G401 (cell line): ENCODE measurements around the gene CD34. TPM values are rescaled to one million over a fixed set of nuclear protein-coding genes. Genes with fewer than 3 reads are reported as not detected.

ENCODE experiments used
- DNase-seq: peaks from one replicate; pipeline ENCODE4 v3.0.0-alpha.2; 2015; ENCODE audit warnings: low spot score
- in situ Hi-C: cut with HindIII; loops from 2 replicates; pipeline ENCODE4 v1.10.0; 2016; ENCODE audit warnings: low sequenced_read_pairs, mixed read lengths
- total RNA-seq: library from RNA; depleted of rRNA; stranded (reverse); fragments of >200 nt; shearing (Covaris generic); gene quantifications from 2 replicates; pipeline ENCODE4 v1.2.3, GENCODE V29; 2014

Gene CD34
- total RNA-seq, 1 experiment from 2014 or later: not detected

DNA sequence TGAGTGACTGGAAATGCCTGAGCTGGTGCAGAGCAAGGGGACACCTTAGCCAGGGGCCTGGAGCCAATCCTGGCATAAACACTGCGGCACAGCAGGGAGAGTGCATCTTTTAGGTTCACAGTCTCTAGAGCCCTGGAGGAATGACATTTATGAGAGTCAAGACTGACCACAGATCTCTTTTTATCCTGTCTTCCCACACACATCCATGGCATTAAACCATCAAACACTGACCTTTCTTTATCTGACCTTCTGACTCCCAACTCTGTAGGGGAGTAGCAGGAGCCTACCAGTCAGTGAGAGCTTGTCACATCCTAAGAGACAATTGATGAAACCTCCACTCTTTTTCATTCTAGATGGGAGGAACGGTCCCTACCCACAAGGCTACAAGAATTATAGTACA lies 7.9 kb downstream of the CD34 start:
- in situ Hi-C loops: no loop called here
- DNase-seq: no peak

DNA sequence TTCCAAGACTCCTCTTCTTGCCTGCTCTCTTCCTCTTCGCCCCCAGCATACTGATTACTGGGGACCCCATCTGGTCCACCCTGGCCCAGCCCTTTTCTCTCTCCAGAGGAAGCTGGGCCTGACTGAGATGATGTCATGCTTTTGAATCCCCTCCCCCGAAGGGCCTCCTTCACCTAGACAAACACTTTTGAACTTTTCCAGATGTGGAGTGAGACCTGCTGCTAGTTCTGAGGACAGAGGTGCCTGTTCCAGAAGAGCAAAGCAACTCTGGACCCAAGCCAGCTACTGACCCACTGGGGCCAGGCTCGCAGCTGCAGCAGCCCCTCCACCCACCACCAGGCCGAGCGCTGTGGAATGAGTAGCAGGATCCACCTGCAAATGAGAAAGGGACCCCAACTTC lies 8.4 kb downstream of the CD34 start:
- in situ Hi-C loops: no loop called here
- no peak for DNase-seq

DNA sequence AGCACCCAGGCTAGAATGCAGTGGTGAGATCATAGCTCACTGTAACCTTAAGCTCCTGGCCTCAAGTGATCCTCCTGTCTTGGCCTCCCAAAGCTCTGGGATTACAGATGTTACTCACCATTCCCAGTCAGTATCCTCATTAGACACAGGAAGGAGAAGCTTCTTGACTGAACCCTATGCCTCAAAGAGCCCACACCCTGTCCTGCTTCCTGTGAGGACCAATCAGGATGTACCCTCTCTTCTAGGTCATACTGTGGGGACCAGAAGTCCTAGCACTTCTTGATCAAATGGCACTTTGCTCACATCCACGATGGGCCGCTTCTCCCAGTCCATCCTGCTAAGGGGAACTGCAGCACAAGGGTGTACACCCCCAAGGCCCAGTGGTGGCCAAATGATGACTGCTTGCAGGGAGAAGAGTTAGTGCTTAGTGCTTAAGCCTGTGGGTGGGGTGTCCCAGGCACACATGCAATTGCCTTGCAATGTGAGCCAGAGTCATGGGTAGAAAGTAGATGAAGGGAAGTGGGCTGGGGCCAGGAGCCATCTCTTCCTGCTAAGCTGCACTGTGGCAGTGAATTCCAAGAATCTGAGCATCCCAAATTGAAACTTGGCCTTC lies 9.8 kb downstream of the CD34 start:
- in situ Hi-C loops: no loop called here
- DNase-seq: no peak

DNA sequence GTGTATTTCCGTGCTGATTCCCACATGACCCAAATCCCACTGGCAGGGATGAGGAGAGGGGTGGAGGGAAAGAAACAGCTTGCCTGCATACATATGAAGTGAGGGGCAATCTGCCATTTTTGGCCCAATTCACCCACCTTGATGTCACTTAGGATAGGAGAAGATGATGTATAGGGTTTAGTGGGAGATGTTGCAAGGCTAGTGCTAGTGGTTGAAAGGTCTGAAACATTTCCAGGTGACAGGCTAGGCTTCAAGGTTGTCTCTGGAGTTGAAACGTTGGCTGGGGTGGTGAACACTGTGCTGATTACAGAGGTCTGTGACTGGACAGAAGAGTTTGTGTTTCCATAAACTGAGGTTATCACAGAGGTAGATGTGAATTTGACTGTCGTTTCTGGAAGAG lies 12.1 kb downstream of the CD34 start:
- in situ Hi-C loops: no loop called here
- no peak for DNase-seq

- in situ Hi-C loops: no loop called here
Observed at GRCh38 chr1:207898260-207898659, 12.7 kb downstream of the CD34 start.

GRCh38 chr1:207897188-207897587 lies 13.7 kb downstream of the CD34 start:
- no peak for DNase-seq
- in situ Hi-C loops: no loop called here

More at GRCh38 chr1:207898260-207898659, 12.7 kb downstream of the CD34 start:
- no peak for DNase-seq

- in situ Hi-C loops: no loop called here
Observed at GRCh38 chr1:207896547-207896946, 14.4 kb downstream of the CD34 start.

GRCh38 chr1:207894704-207895103 lies 16.2 kb downstream of the CD34 start:
- in situ Hi-C loops: no loop called here

More at GRCh38 chr1:207896547-207896946, 14.4 kb downstream of the CD34 start:
- no peak for DNase-seq

GRCh38 chr1:207893737-207894582 lies 17.0 kb downstream of the CD34 start:
- no peak for DNase-seq
- in situ Hi-C loops: no loop called here

More at GRCh38 chr1:207894704-207895103, 16.2 kb downstream of the CD34 start:
- DNase-seq: no peak

GRCh38 chr1:207892764-207893163 lies 18.2 kb downstream of the CD34 start:
- in situ Hi-C loops: no loop called here

GRCh38 chr1:207891148-207891547 lies 19.8 kb downstream of the CD34 start:
- no peak for DNase-seq
- in situ Hi-C loops: no loop called here

More at GRCh38 chr1:207892764-207893163, 18.2 kb downstream of the CD34 start:
- no peak for DNase-seq

- no peak for DNase-seq
- in situ Hi-C loops: no loop called here
Observed at GRCh38 chr1:207890136-207890738, 20.7 kb downstream of the CD34 start.

- in situ Hi-C loops: no loop called here
- DNase-seq: no peak
Observed at GRCh38 chr1:207888652-207889051, 22.3 kb downstream of the CD34 start.

DNA sequence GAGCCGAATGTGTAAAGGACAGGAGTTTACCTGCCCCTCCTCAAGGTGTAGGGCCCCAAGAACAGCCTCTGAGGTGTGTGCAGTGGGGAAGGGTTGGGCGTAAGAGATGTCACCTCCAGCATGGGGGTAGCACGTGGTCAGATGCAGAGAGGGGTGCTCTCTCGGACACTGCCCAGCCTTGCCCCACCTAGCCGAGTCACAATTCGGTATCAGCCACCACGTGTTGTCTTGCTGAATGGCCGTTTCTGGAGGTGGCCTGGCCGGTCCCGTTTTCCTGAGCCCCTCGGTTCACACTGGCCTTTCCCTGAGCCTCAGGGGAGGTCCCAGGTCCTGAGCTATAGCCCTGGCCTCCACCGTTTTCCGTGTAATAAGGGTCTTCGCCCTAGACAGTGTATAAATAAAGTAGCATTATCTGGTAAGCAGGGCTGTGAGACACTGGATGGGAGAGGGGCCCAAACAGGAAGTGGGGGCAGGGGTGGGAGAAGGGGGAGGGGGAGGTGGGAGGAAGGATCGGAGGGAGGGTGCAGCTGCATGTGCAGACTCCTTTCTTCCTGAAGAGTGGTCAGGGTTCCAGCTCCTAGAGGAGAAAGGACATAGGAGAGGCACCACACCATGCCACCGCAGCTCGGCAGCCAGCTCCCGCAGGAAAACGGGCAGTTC lies 23.3 kb downstream of the CD34 start:
- no peak for DNase-seq
- in situ Hi-C loops: no loop called here

DNA sequence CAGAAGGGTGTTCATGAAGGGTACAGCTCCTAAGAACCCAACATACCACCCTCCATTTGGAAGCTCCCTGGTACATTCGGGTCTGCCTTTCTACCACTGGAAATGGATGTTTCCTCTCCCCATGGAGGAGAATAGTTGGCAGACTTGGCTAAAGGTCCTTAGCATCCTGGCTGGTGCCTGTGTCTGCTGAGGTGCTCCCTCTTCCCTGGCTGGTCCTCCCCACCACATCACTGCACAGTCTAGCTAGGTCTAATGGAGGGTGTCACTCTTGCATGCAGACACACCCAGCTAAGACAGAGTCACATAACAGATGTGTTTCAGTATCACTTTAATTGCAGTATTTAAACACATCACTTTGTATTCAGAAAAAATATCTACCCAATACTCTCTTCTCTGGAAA lies 24.7 kb downstream of the CD34 start:
- no peak for DNase-seq
- in situ Hi-C loops: no loop called here

GRCh38 chr1:207885129-207886032 lies 25.5 kb downstream of the CD34 start:
- in situ Hi-C loops: no loop called here

DNA sequence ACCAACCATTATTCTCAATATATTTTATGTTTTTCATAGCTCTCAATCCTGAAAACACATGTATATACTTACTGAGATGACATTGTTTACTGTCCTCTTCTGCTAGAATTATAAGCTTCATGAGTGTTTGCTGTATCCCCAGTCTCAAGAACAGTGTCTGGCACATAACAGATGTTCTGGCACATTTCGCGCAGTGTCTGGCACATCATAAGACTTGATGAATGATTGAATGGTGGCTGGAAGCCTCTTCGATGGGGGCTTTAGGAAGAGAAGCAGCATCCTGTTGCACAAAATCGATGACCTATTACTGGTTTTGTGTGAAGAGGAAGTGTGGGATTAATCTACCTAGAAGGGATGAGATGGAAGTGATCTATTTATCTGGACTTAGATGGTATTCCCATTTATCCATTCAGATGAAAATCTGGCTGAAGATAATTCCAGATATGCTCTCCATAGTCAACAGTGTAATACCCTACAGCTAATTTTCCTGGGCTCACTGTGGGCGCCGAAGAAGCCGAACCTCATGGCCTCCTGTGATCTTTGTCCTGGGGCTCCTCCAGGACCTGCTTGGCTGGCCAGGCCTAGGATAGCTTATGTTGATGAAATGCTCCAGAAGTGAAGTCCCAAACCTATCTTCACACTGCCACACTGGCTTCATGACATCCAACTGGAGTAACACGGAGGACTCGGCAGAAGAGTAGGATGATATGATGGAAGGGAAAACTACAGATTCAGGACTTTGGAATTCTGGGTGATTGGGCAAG lies 26.5 kb downstream of the CD34 start:
- DNase-seq: no peak
- in situ Hi-C loops: no loop called here

More at GRCh38 chr1:207885129-207886032, 25.5 kb downstream of the CD34 start:
- peak; percentile 91 for DNase-seq

DNA sequence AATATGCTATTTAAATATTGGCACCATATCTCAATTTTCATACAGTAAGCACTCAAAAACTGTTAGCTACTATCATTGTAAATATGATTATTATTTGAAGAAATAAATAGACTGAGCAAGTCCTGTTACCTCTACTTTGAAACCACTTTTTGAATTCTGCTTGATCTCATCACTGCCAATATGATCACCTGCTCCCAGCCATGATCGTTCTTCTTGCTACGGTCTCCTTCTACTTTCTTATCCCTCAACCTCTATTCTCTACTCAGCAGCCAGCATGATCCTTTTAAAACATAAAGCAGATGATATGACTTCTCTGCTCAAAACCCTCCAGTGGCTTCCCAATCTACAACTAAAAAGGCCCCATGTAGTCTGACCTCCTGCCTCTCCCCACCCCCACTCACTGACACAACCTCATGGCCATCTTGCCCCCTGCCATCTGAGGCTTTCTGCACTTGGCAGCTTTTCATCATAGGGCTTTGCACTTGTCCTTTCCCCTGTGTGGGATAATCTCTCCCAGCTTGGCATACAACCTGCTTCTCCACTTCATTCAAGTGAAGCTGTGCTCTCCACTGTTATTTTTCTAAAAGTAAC lies 27.2 kb downstream of the CD34 start:
- in situ Hi-C loops: no loop called here

More for the DNA sequence above, 27.2 kb downstream of the CD34 start:
- DNase-seq: no peak
